ENCODE results near the gene INPP5A. TPM values are rescaled to one million over a fixed set of nuclear protein-coding genes. Genes with fewer than 3 reads are reported as not detected.

INPP5A gene
- total and polyA plus RNA-seq, 2 of the 13 experiments (the other 11 are each of a cell fraction or from before 2014, with no cell fraction given): 17.5 to 37.9 TPM

- TF ChIP-seq GLMP (CRISPR knock-in tag; IDR thresholded peaks at IDR 0.05; ENCODE audit: borderline replicate concordance) (no peak), ZNF383 (CRISPR knock-in tag; IDR thresholded peaks at IDR 0.05; ENCODE audit: borderline replicate concordance) (no peak), IRX3 (CRISPR knock-in tag; IDR thresholded peaks at IDR 0.05; ENCODE audit: borderline replicate concordance, low read depth) (no peak), EED (CRISPR knock-in tag; IDR thresholded peaks at IDR 0.05) (no peak), ZNF432 (CRISPR knock-in tag; IDR thresholded peaks at IDR 0.05; ENCODE audit: borderline replicate concordance) (no peak), TBX3 (IDR thresholded peaks at IDR 0.05; ENCODE audit: borderline replicate concordance) (no peak; the same call in 1 of the 2 replicates), ZNF350 (CRISPR knock-in tag; IDR thresholded peaks at IDR 0.05; ENCODE audit: borderline replicate concordance, low read depth) (peak; percentile 54; the same call in 1 of the 2 replicates), ATF5 (CRISPR knock-in tag; IDR thresholded peaks at IDR 0.05; ENCODE audit: low read depth) (no peak), NR3C1 (CRISPR knock-in tag; IDR thresholded peaks at IDR 0.05) (no peak), ARHGAP35 (CRISPR knock-in tag; IDR thresholded peaks at IDR 0.05; ENCODE audit: borderline replicate concordance) (peak; percentile 33; the same call in 1 of the 2 replicates), ZNF576 (CRISPR knock-in tag; IDR thresholded peaks at IDR 0.05) (no peak), ZNF569 (CRISPR knock-in tag; IDR thresholded peaks at IDR 0.05; ENCODE audit: borderline replicate concordance) (no peak), ZZZ3 (CRISPR knock-in tag; IDR thresholded peaks at IDR 0.05; ENCODE audit: borderline replicate concordance) (no peak), HNF4G (IDR thresholded peaks at IDR 0.05; ENCODE audit: borderline replicate concordance, low read depth, low read length) (no peak; the same call in 1 of the 2 replicates), HNF4G (CRISPR knock-in tag; IDR thresholded peaks at IDR 0.05; ENCODE audit: borderline replicate concordance, low read depth) (no peak), TFDP1 (CRISPR knock-in tag; IDR thresholded peaks at IDR 0.05; ENCODE audit: borderline replicate concordance) (no peak; the same call in 1 of the 2 replicates), CENPBD1 (CRISPR knock-in tag; IDR thresholded peaks at IDR 0.05; ENCODE audit: borderline replicate concordance, low read depth) (no peak), CC2D1A (CRISPR knock-in tag; IDR thresholded peaks at IDR 0.05) (no peak), ZFP36L2 (CRISPR knock-in tag; IDR thresholded peaks at IDR 0.05) (no peak), ZNF644 (CRISPR knock-in tag; IDR thresholded peaks at IDR 0.05; ENCODE audit: low read depth) (no peak), AGO1 (IDR thresholded peaks at IDR 0.05; ENCODE audit: low read depth, low read length, poor library complexity, severe bottlenecking) (peak; percentile 14), FLYWCH1 (CRISPR knock-in tag; IDR thresholded peaks at IDR 0.05) (no peak), ETV6 (CRISPR knock-in tag; conservative IDR thresholded peaks at IDR 0.05) (peak; percentile 64; the same call in 1 of the 2 replicates), MAF1 (CRISPR knock-in tag; IDR thresholded peaks at IDR 0.05; ENCODE audit: borderline replicate concordance) (no peak), ZNF382 (CRISPR knock-in tag; IDR thresholded peaks at IDR 0.05; ENCODE audit: borderline replicate concordance) (no peak), KDM4B (CRISPR knock-in tag; IDR thresholded peaks at IDR 0.05) (peak; percentile 68)
Measured at GRCh38 chr10:132516771-132517725, 20.5 kb upstream of the INPP5A start (continued).

All from HepG2 (cell line).